Activated B cell treated with CpG ODN at 0.5 μM for 24 hours (primary cell): Measurements from ENCODE around the gene PDE5A. TPM values are rescaled to one million over a fixed set of nuclear protein-coding genes. Genes with fewer than 3 reads are reported as not detected.

Experiments
- ATAC-seq: fragments of 200-7000 bp; cut with Tn5 transposase; one replicate; pipeline ENCODE4 v1.10.0; 2021; ENCODE audit warnings: low read depth, mild to moderate bottlenecking, moderate library complexity
- CTCF ChIA-PET: fragments of 350-600 bp; sonication (Branson Sonifier 250); formaldehyde crosslinking; loops from one replicate; lab custom pipeline; 2021; ENCODE audit warnings: antibody characterized with exemption; lab: Charles Lee
- POLR2A ChIA-PET: fragments of 350-600 bp; sonication (Branson Sonifier 250); formaldehyde crosslinking; loops from one replicate; lab custom pipeline; 2021; ENCODE audit warnings: antibody characterized with exemption; lab: Charles Lee
- DNase-seq: peaks from one replicate; pipeline ENCODE4 v3.0.0; 2022
- H3K27ac Mint-ChIP-seq: one replicate; pipeline ENCODE4 v1.8.0; 2020; ENCODE audit warnings: mixed read lengths
- H3K27me3 Mint-ChIP-seq: one replicate; pipeline ENCODE4 v1.8.0; 2021; ENCODE audit warnings: mixed read lengths
- H3K36me3 Mint-ChIP-seq: one replicate; pipeline ENCODE4 v1.8.0; 2021; ENCODE audit warnings: low read depth, mixed read lengths
- H3K4me1 Mint-ChIP-seq: one replicate; pipeline ENCODE4 v1.8.0; 2021; ENCODE audit warnings: mixed read lengths
- H3K4me3 Mint-ChIP-seq: one replicate; pipeline ENCODE4 v1.8.0; 2020; ENCODE audit warnings: mild to moderate bottlenecking, mixed read lengths
- H3K9me3 Mint-ChIP-seq: one replicate; pipeline ENCODE4 v1.8.0; 2020; ENCODE audit warnings: mixed read lengths
- intact Hi-C: fragments of 100-400 bp; cut with micrococcal nuclease; formaldehyde crosslinking; loops from one replicate; pipeline ENCODE4 v1.15.1; 2024
- total RNA-seq: library from RNA; stranded (reverse); gene quantifications from 2 replicates; pipeline ENCODE4 v1.2.3, GENCODE V29; 2022
- TF ChIP-seq, protein P1 (sequence below): fragments of 200-600 bp; IDR thresholded peaks from one replicate; pipeline ENCODE4 v1.8.0; 2022; ENCODE audit warnings: antibody characterized with exemption, mild to moderate bottlenecking

Gene PDE5A
- total RNA-seq, 1 donor from 2014 or later = 0.47 TPM

DNA sequence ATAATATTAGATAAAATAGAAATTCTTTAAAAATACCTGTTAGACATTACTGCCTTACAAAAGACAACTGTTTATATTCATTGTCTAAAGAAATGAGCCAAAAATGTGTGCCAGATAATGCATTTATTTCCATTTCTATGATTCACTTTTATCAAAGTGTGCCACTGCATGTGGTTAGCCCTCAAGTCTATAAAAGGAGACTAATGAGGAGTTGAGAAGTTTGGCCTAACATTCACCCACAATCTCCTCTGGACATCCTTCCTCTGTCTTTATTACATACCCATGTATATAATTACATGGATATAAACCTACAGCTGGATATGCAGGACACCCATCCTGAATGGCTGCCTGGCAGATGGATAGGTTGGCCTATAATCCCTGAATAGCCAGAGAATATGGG lies 42.6 kb upstream of the PDE5A start:
- ChIA-PET POLR2A (no interaction called here), CTCF (no interaction called here)
- Mint-ChIP-seq H3K27ac (no peak overlapping the region), H3K36me3 (no peaks in the 10 kb centered on the region), H3K9me3 (no peaks in the 10 kb centered on the region), H3K4me3 (no peak overlapping the region), H3K4me1 (no peaks in the 10 kb centered on the region), H3K27me3 (no peaks in the 10 kb centered on the region)
- ATAC-seq (no peak), DNase-seq (no peak)
- TF ChIP-seq, protein P1, sequence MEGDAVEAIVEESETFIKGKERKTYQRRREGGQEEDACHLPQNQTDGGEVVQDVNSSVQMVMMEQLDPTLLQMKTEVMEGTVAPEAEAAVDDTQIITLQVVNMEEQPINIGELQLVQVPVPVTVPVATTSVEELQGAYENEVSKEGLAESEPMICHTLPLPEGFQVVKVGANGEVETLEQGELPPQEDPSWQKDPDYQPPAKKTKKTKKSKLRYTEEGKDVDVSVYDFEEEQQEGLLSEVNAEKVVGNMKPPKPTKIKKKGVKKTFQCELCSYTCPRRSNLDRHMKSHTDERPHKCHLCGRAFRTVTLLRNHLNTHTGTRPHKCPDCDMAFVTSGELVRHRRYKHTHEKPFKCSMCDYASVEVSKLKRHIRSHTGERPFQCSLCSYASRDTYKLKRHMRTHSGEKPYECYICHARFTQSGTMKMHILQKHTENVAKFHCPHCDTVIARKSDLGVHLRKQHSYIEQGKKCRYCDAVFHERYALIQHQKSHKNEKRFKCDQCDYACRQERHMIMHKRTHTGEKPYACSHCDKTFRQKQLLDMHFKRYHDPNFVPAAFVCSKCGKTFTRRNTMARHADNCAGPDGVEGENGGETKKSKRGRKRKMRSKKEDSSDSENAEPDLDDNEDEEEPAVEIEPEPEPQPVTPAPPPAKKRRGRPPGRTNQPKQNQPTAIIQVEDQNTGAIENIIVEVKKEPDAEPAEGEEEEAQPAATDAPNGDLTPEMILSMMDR = no peak
- intact Hi-C loops = no loop called here

DNA sequence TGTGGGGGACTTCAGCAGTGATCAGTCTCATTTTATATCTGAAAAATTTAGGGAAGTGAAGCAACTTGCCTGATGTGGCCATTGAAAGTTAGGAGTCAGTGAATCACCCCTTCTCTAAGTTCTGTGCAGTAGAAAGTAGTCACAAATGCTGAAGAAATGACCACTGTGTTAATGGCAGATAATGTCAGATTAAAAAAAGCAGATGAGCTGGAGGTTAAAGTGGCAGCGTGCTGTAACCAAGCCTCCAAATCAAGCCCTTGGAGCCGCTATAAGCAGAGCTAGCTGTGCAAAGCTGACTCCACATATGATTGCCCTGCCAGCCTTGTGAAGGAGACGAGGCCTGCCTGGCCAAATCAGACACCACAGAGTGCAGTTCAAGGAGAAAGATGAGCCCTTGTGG lies 39.2 kb upstream of the PDE5A start:
- CTCF ChIA-PET = no interaction called here
- POLR2A ChIA-PET = no interaction called here

DNA sequence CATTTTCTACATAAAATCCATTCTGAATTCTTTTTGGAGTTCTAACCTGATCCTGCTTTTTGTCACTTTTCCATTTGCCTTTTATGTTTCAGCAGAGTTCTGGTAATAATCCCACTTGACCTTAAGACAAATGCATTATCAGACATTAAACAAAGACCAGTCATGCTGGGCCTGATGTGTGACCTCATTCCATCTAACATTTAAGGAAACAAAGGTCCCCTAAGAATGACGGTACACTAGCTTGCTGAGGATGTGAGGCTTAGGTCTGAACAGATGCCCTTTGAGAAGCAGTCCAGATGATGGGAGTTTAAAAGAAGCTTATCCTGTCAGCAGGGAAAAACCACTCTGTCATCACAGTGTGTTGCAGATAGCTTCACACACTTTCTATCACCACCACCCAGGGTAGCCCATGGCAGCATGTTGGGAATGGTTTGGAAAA lies 38.1 kb upstream of the PDE5A start:
- Mint-ChIP-seq H3K27me3 (peaks cover 6% of the 10 kb centered on the region), H3K4me3 (no peak overlapping the region), H3K4me1 (no peaks in the 10 kb centered on the region), H3K36me3 (no peaks in the 10 kb centered on the region), H3K9me3 (peaks cover 3% of the 10 kb centered on the region), H3K27ac (no peak overlapping the region)
- POLR2A ChIA-PET = no interaction called here
- CTCF ChIA-PET = no interaction called here
- intact Hi-C loops = no loop called here
- TF ChIP-seq, protein P1 = no peak
- no peak for DNase-seq
- ATAC-seq = no peak

More for the DNA sequence above, 39.2 kb upstream of the PDE5A start:
- ATAC-seq (no peak), DNase-seq (no peak)
- no peak overlapping the region for H3K4me3 Mint-ChIP-seq
- H3K36me3 Mint-ChIP-seq = no peaks in the 10 kb centered on the region
- TF ChIP-seq, protein P1 = no peak
- intact Hi-C loops = no loop called here
- no peaks in the 10 kb centered on the region for H3K4me1 Mint-ChIP-seq
- H3K9me3 Mint-ChIP-seq = peaks cover under 1% of the 10 kb centered on the region
- H3K27me3 Mint-ChIP-seq = peaks cover under 1% of the 10 kb centered on the region
- H3K27ac Mint-ChIP-seq = no peak overlapping the region

DNA sequence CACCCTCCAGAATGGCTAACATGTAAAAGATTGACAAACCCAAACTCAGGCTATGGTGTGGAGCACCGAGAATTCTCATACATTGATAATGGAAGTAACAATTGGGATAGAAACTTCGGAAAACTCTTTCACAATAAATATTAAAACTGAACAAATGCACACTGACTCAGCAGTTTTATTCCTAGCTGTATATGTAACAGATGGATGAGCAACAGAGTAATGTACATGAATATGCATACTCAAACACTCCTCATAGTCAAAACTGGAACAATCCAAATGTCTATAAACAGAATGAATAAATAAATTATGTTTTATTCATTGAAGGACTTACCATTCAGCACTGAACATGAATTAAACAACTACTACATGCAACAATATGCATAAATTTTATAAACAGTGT lies 37.1 kb upstream of the PDE5A start:
- no peak for ATAC-seq
- H3K27me3 Mint-ChIP-seq = peaks cover 10% of the 10 kb centered on the region
- no peak overlapping the region for H3K4me3 Mint-ChIP-seq
- peaks cover 3% of the 10 kb centered on the region for H3K9me3 Mint-ChIP-seq
- intact Hi-C loops = no loop called here
- TF ChIP-seq, protein P1 = no peak
- POLR2A ChIA-PET = no interaction called here
- no peak overlapping the region for H3K27ac Mint-ChIP-seq
- no peak for DNase-seq
- H3K4me1 Mint-ChIP-seq = no peaks in the 10 kb centered on the region
- no peaks in the 10 kb centered on the region for H3K36me3 Mint-ChIP-seq
- CTCF ChIA-PET = no interaction called here

DNA sequence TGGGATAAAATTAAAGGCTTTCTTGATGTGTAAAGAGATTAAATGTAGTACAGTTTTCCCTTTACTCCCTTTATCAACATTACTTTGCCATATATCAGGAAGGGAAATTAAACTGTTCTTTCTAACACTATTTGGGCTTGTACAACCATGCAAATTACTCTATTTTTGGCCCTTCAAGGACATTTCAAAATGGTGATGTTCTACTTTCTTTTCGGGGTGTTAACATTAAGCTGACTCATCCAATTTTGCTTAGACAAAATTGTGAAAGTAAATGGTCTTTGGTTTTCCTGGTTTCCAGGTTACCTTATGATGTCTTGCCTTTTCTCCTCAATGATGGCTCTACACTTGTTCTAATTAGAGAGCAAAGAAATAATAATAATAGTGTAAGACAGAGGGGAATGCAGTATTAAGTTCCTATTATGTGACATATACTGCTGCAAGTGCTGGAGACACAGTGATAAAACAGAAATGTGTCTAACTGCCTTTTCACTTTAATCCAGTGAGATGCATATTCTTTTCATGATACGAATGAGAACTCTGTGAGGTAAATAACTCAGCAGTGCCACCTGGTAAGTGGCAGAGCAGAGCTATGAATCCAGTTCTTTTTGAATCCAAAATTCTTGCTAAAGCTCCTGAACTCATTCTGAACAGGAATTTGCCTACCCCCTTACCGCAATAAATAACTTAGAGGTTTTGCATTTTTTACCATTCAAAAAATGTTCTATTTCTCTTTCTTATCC lies 35.7 kb upstream of the PDE5A start:
- intact Hi-C loops = no loop called here
- CTCF ChIA-PET = no interaction called here
- Mint-ChIP-seq H3K36me3 (no peaks in the 10 kb centered on the region), H3K27ac (no peak overlapping the region), H3K27me3 (peaks cover 10% of the 10 kb centered on the region), H3K4me1 (no peaks in the 10 kb centered on the region), H3K4me3 (no peak overlapping the region), H3K9me3 (peaks cover 3% of the 10 kb centered on the region)
- no peak for ATAC-seq
- POLR2A ChIA-PET = no interaction called here
- DNase-seq = no peak
- TF ChIP-seq, protein P1 = no peak
